Hematopoietic multipotent progenitor cell treated with erythropoietin and hydrocortisone succinate and interleukin-3 and kit ligand, for 17 days (in vitro differentiated cells): ENCODE results near the gene RSPH3.

Source experiments
- DNase-seq: peaks from one replicate; pipeline ENCODE4 v3.0.0-alpha.2; 2015; ENCODE audit warnings: low spot score

RSPH3 gene

GRCh38 chr6:158933079-158933595 lies 66.9 kb downstream of the RSPH3 start:
- DNase-seq: no peak

- no peak for DNase-seq
Observed at GRCh38 chr6:158928068-158928467, 71.9 kb downstream of the RSPH3 start.

- no peak for DNase-seq
Observed at GRCh38 chr6:158926414-158926813, 73.6 kb downstream of the RSPH3 start.

GRCh38 chr6:158924499-158925455 lies 75.2 kb downstream of the RSPH3 start:
- no peak for DNase-seq

- no peak for DNase-seq
Observed at GRCh38 chr6:158923805-158924498, 76.0 kb downstream of the RSPH3 start.
